NB4 (cell line): ENCODE measurements around the gene HEY2.

ENCODE experiments used
- POLR2A ChIP-seq: IDR thresholded peaks from 2 replicates; pipeline ENCODE4 v1.6.1; 2011; ENCODE audit warnings: mild to moderate bottlenecking; ENCODE audit not compliant: insufficient read length; ENCODE audit errors: extremely low read depth
- TF ChIP-seq, protein P1 (sequence below): IDR thresholded peaks from one replicate; pipeline ENCODE4 v1.5.1; 2012; ENCODE audit warnings: low read depth, low read length

DNA sequence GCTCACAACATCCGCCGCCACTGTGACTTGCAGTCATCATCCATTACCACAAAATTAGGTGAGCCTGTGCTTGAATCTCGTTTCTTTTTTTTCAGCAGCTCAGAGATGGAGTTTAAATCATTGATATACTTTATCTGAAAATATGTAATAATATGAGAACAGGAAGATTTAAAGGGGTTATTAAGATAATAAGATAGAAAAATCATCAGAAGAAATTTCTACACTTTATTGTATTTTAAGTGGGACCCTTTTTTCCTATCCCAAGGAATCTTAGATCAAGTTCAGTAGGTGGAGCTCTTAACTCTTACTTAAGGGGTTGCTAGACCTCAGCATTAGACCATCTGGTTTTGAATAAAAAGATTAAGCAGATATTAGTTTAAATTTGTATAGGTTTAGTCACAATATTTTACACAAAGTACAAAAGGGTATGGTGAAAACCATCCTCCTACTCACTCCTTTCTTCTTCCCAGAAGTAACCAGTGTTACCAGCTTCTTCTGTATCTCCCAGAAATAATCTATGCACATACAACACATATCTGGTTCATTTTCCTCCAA, 32.0 kb downstream of the HEY2 start:
- TF ChIP-seq, protein P1, sequence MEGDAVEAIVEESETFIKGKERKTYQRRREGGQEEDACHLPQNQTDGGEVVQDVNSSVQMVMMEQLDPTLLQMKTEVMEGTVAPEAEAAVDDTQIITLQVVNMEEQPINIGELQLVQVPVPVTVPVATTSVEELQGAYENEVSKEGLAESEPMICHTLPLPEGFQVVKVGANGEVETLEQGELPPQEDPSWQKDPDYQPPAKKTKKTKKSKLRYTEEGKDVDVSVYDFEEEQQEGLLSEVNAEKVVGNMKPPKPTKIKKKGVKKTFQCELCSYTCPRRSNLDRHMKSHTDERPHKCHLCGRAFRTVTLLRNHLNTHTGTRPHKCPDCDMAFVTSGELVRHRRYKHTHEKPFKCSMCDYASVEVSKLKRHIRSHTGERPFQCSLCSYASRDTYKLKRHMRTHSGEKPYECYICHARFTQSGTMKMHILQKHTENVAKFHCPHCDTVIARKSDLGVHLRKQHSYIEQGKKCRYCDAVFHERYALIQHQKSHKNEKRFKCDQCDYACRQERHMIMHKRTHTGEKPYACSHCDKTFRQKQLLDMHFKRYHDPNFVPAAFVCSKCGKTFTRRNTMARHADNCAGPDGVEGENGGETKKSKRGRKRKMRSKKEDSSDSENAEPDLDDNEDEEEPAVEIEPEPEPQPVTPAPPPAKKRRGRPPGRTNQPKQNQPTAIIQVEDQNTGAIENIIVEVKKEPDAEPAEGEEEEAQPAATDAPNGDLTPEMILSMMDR = no peak
- no peak for TF ChIP-seq POLR2A
